ENCODE measurements around the gene ZNF789.
"Not testable (repeated sequence)": the region's sequence is repeated elsewhere in the genome, so short reads cannot be mapped to it uniquely, and the experiment has no call there.

The ZNF789 gene

GRCh38 chr7:99472561-99473314 is at the start of gene ZNF789:
Gene ZNF789, plus strand, starts transcription at chr7:99472890. Its CDS starts 3,567 bp downstream, at chr7:99476457.
- in situ Hi-C loops (cut with MboI; ENCODE audit: low sequenced_read_pairs): no loop called here

- in situ Hi-C loops (cut with MboI; ENCODE audit: low sequenced_read_pairs): no loop called here
Observed at GRCh38 chr7:99424932-99425730, 47.6 kb upstream of the ZNF789 start.

- in situ Hi-C loops (cut with MboI; ENCODE audit: low sequenced_read_pairs): no loop called here
Observed at GRCh38 chr7:99428972-99429566, 43.6 kb upstream of the ZNF789 start.

- in situ Hi-C loops (cut with MboI; ENCODE audit: low sequenced_read_pairs): no loop called here
Observed at GRCh38 chr7:99429756-99430155, 42.9 kb upstream of the ZNF789 start.

- in situ Hi-C loops (cut with MboI; ENCODE audit: low sequenced_read_pairs): not testable (repeated sequence)
Observed at GRCh38 chr7:99431756-99432540, 40.7 kb upstream of the ZNF789 start.

- in situ Hi-C loops (cut with MboI; ENCODE audit: low sequenced_read_pairs): no loop called here
Observed at GRCh38 chr7:99433158-99433557, 39.5 kb upstream of the ZNF789 start.

GRCh38 chr7:99437946-99438572 is 34.6 kb upstream of the ZNF789 start:
- in situ Hi-C loops (cut with MboI; ENCODE audit: low sequenced_read_pairs): no loop called here

- in situ Hi-C loops (cut with MboI; ENCODE audit: low sequenced_read_pairs): no loop called here
Observed at GRCh38 chr7:99438573-99439480, 33.9 kb upstream of the ZNF789 start, which contains the start of the genes CPSF4 and PTCD1. Gene CPSF4, plus strand, starts transcription at chr7:99438943. Its CDS starts 140 bp downstream, at chr7:99439083. Gene PTCD1, minus strand, starts transcription at chr7:99438798. Its CDS starts 3,556 bp downstream, at chr7:99435242.

GRCh38 chr7:99440195-99440594 is 32.5 kb upstream of the ZNF789 start:
- in situ Hi-C loops (cut with MboI; ENCODE audit: low sequenced_read_pairs): no loop called here

GRCh38 chr7:99446096-99446495 is 26.6 kb upstream of the ZNF789 start:
- in situ Hi-C loops (cut with MboI; ENCODE audit: low sequenced_read_pairs): no loop called here

- in situ Hi-C loops (cut with MboI; ENCODE audit: low sequenced_read_pairs): no loop called here
Observed at GRCh38 chr7:99447943-99448342, 24.7 kb upstream of the ZNF789 start.

- in situ Hi-C loops (cut with MboI; ENCODE audit: low sequenced_read_pairs): no loop called here
Observed at GRCh38 chr7:99448855-99449254, 23.8 kb upstream of the ZNF789 start.

- in situ Hi-C loops (cut with MboI; ENCODE audit: low sequenced_read_pairs): no loop called here
Observed at GRCh38 chr7:99449326-99449725, 23.4 kb upstream of the ZNF789 start.

GRCh38 chr7:99451936-99452335 is 20.8 kb upstream of the ZNF789 start:
- in situ Hi-C loops (cut with MboI; ENCODE audit: low sequenced_read_pairs): no loop called here

- in situ Hi-C loops (cut with MboI; ENCODE audit: low sequenced_read_pairs): no loop called here
Observed at GRCh38 chr7:99452541-99452940, 20.1 kb upstream of the ZNF789 start.

- in situ Hi-C loops (cut with MboI; ENCODE audit: low sequenced_read_pairs): no loop called here
Observed at GRCh38 chr7:99453105-99453504, 19.6 kb upstream of the ZNF789 start.

- in situ Hi-C loops (cut with MboI; ENCODE audit: low sequenced_read_pairs): no loop called here
Observed at GRCh38 chr7:99455874-99456273, 16.8 kb upstream of the ZNF789 start.

GRCh38 chr7:99456288-99456687 is 16.4 kb upstream of the ZNF789 start:
- in situ Hi-C loops (cut with MboI; ENCODE audit: low sequenced_read_pairs): no loop called here

- in situ Hi-C loops (cut with MboI; ENCODE audit: low sequenced_read_pairs): no loop called here
Observed at GRCh38 chr7:99457050-99457649, 15.5 kb upstream of the ZNF789 start.
